Suprapubic skin (tissue), 4 donors: Measurements from ENCODE around the gene CEP72.
"Not testable (repeated sequence)": the region's sequence is repeated elsewhere in the genome, so short reads cannot be mapped to it uniquely, and the experiment has no call there.

Source experiments
- EP300 ChIP-seq: sonication (generic); formaldehyde crosslinking; IDR thresholded peaks from one replicate; pipeline ENCODE4 v1.6.1; 2017; ENCODE audit warnings: antibody characterized with exemption
- POLR2A ChIP-seq, 2 donors: fragments of 450-650 bp; IDR thresholded peaks; one replicate each; pipeline ENCODE4 v1.6.1; 2017; ENCODE audit warnings: antibody characterized with exemption in 2 of 2, mild to moderate bottlenecking in 2 of 2, moderate library complexity in 2 of 2
- POLR2AphosphoS5 ChIP-seq, 3 donors: sonication (generic); formaldehyde crosslinking; IDR thresholded peaks; one replicate each; pipeline ENCODE4 v1.6.1; 2017; ENCODE audit warnings: antibody characterized with exemption in 3 of 3
- TF ChIP-seq, protein P1 (sequence below), 2 donors: fragments of 200-600 bp in 1 of 2; fragments of 450-650 bp in 1 of 2; sonication (generic) in 1 of 2; IDR thresholded peaks; one replicate each; pipeline ENCODE4 v1.5.1; 2016 to 2019; ENCODE audit warnings: antibody characterized with exemption in 2 of 2, mild to moderate bottlenecking in 1 of 2, moderate library complexity in 1 of 2

DNA sequence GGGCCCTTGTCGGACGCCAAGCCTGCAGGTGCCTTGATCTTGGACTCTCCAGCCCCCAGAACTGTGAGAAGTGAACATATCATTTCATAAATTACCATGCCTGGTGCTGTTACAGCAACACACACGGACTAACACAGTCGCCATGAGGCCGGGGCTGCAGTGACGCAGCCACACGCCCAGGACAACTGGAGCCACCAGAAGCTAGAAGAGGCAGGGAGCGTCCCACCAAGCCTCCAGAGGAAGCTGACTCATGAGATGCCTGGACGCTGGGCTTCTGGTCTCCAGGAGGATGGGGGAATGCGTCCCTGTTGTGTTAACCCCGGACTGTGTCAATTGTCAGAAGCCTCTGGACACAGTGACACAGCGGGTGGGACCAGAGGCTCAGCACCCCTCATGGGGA lies 74.8 kb downstream of the CEP72 start:
- TF ChIP-seq POLR2AphosphoS5 (IDR thresholded peaks at IDR 0.05); POLR2A (IDR thresholded peaks at IDR 0.05); EP300: not testable (repeated sequence)
- TF ChIP-seq, protein P1, sequence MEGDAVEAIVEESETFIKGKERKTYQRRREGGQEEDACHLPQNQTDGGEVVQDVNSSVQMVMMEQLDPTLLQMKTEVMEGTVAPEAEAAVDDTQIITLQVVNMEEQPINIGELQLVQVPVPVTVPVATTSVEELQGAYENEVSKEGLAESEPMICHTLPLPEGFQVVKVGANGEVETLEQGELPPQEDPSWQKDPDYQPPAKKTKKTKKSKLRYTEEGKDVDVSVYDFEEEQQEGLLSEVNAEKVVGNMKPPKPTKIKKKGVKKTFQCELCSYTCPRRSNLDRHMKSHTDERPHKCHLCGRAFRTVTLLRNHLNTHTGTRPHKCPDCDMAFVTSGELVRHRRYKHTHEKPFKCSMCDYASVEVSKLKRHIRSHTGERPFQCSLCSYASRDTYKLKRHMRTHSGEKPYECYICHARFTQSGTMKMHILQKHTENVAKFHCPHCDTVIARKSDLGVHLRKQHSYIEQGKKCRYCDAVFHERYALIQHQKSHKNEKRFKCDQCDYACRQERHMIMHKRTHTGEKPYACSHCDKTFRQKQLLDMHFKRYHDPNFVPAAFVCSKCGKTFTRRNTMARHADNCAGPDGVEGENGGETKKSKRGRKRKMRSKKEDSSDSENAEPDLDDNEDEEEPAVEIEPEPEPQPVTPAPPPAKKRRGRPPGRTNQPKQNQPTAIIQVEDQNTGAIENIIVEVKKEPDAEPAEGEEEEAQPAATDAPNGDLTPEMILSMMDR (IDR thresholded peaks at IDR 0.05) = not testable (repeated sequence)
